IMR-90 (cell line): Measurements from ENCODE around the gene STON2. TPM values are rescaled to one million over a fixed set of nuclear protein-coding genes. Genes with fewer than 3 reads are reported as not detected.

Source experiments
- ATAC-seq: fragments of 200-7000 bp; cut with Tn5 transposase; 2 replicates; pipeline ENCODE4 v1.9.1; 2020; ENCODE audit warnings: low read depth, mild to moderate bottlenecking, moderate library complexity
- BruUV-seq: library from RNA; stranded (reverse); fragments of 400-500 nt; replicated peaks from 2 replicates; lab custom pipeline; 2021; lab: Mats Ljungman, UMichigan
- CTCF ChIA-PET: fragments of 300-600 bp; formaldehyde crosslinking; extraction: SDS; loops from one replicate; lab custom pipeline; 2021; ENCODE audit warnings: antibody characterized with exemption; lab: Yijun Ruan, JAX
- POLR2A ChIA-PET: fragments of 300-600 bp; sonication (Branson Sonifier 250); formaldehyde crosslinking; loops from one replicate; lab custom pipeline; 2022; ENCODE audit warnings: antibody characterized with exemption; ENCODE audit not compliant: unreplicated experiment; lab: Charles Lee
- DNase-seq: peaks from one replicate; pipeline ENCODE4 v3.0.0; 2013
- H2AFZ ChIP-seq: replicated peaks from 2 replicates; pipeline ENCODE3; 2013; ENCODE audit warnings: low read length, mild to moderate bottlenecking; ENCODE audit not compliant: poor library complexity
- H2AK5ac ChIP-seq: 2 replicates; pipeline ENCODE4 v1.6.1; 2013; ENCODE audit warnings: low read depth, low read length, inconsistent platforms
- H2AK9ac ChIP-seq: replicated peaks from 2 replicates; pipeline ENCODE3; 2013; ENCODE audit warnings: mild to moderate bottlenecking, low read depth, low read length, moderate library complexity; ENCODE audit not compliant: poor library complexity
- H2BK120ac ChIP-seq: 2 replicates; pipeline ENCODE4 v1.6.1; 2013; ENCODE audit warnings: low read depth, low read length, inconsistent platforms
- H2BK15ac ChIP-seq: 3 replicates; pipeline ENCODE4 v1.6.1; 2013; ENCODE audit warnings: low read depth, low read length, inconsistent platforms
- H2BK20ac ChIP-seq: 2 replicates; pipeline ENCODE4 v1.6.1; 2013; ENCODE audit warnings: low read depth, mild to moderate bottlenecking, inconsistent platforms, low read length, moderate library complexity
- H2BK5ac ChIP-seq: 2 replicates; pipeline ENCODE4 v1.6.1; 2013; ENCODE audit warnings: mild to moderate bottlenecking, low read depth, low read length, inconsistent platforms; ENCODE audit not compliant: poor library complexity, severe bottlenecking
- H3K14ac ChIP-seq: replicated peaks from 2 replicates; pipeline ENCODE4 v1.6.1; 2013; ENCODE audit warnings: low read depth, low read length, inconsistent platforms
- H3K18ac ChIP-seq: 2 replicates; pipeline ENCODE4 v1.6.1; 2013; ENCODE audit warnings: low read depth, low read length, control low read depth
- H3K23ac ChIP-seq: 2 replicates; pipeline ENCODE4 v1.6.1; 2013; ENCODE audit warnings: low read depth, low read length, inconsistent platforms
- H3K27ac ChIP-seq: 2 replicates; pipeline ENCODE4 v1.5.1; 2013; ENCODE audit warnings: mild to moderate bottlenecking, control low read depth, low read length; ENCODE audit not compliant: insufficient read depth
- H3K27me3 ChIP-seq: 2 replicates; pipeline ENCODE4 v1.6.1; 2013; ENCODE audit warnings: low read length; ENCODE audit not compliant: control insufficient read depth, insufficient read depth
- H3K36me3 ChIP-seq: 2 replicates; pipeline ENCODE4 v1.6.1; 2013; ENCODE audit warnings: low read length, mixed read lengths; ENCODE audit not compliant: control insufficient read depth, insufficient read depth
- H3K4ac ChIP-seq: 2 replicates; pipeline ENCODE4 v1.6.1; 2013; ENCODE audit warnings: low read depth, low read length, inconsistent platforms
- H3K4me1 ChIP-seq: 2 replicates; pipeline ENCODE4 v1.6.1; 2013; ENCODE audit warnings: low read length, mixed read lengths; ENCODE audit not compliant: control insufficient read depth, insufficient read depth
- H3K4me2 ChIP-seq: 2 replicates; pipeline ENCODE4 v1.6.1; 2013; ENCODE audit warnings: low read depth, mild to moderate bottlenecking, control low read depth, low read length, moderate library complexity
- H3K4me3 ChIP-seq: 2 replicates; pipeline ENCODE4 v1.5.1; 2013; ENCODE audit warnings: low read depth, mild to moderate bottlenecking, control low read depth, low read length, moderate library complexity; ENCODE audit not compliant: insufficient read depth
- H3K56ac ChIP-seq: 2 replicates; pipeline ENCODE4 v1.6.1; 2013; ENCODE audit warnings: low read length, inconsistent platforms; ENCODE audit not compliant: insufficient read depth; ENCODE audit errors: extremely low read depth
- H3K79me1 ChIP-seq, 2 experiments: 2 replicates each; pipeline ENCODE4 v1.6.1; 2013; ENCODE audit warnings: low read length in 2 of 2, inconsistent platforms in 1 of 2, low read depth in 1 of 2
- H3K9ac ChIP-seq: 2 replicates; pipeline ENCODE4 v1.6.1; 2013; ENCODE audit warnings: low read depth, low read length, control low read depth
- H3K9me1 ChIP-seq: 2 replicates; pipeline ENCODE4 v1.6.1; 2013; ENCODE audit warnings: low read length, inconsistent platforms; ENCODE audit not compliant: insufficient read depth
- H3K9me3 ChIP-seq: 2 replicates; pipeline ENCODE4 v1.6.1; 2013; ENCODE audit warnings: low read length; ENCODE audit not compliant: control insufficient read depth, insufficient read depth
- H4K20me1 ChIP-seq: 2 replicates; pipeline ENCODE4 v1.6.1; 2013; ENCODE audit warnings: low read length, inconsistent platforms; ENCODE audit not compliant: insufficient read depth
- H4K5ac ChIP-seq: 2 replicates; pipeline ENCODE4 v1.6.1; 2013; ENCODE audit warnings: mild to moderate bottlenecking, low read depth, low read length, control low read depth
- H4K8ac ChIP-seq, 2 experiments: 2 replicates each; pipeline ENCODE4 v1.6.1; 2013; ENCODE audit warnings: low read depth in 2 of 2, low read length in 2 of 2, control low read depth in 1 of 2, inconsistent platforms in 1 of 2
- H4K91ac ChIP-seq: 2 replicates; pipeline ENCODE4 v1.6.1; 2013; ENCODE audit warnings: low read depth, low read length, inconsistent platforms; ENCODE audit not compliant: insufficient read depth
- BHLHE40 ChIP-seq: fragments of 150-350 bp; IDR thresholded peaks from 2 replicates; pipeline ENCODE4 v1.6.1; 2016; ENCODE audit warnings: mild to moderate bottlenecking, low read depth, low read length
- CEBPB ChIP-seq: IDR thresholded peaks from 2 replicates; pipeline ENCODE4 v1.6.1; 2012; ENCODE audit warnings: low read depth, low read length, improper control_type of control experiment
- CHD1 ChIP-seq: IDR thresholded peaks from 2 replicates; pipeline ENCODE4 v1.6.1; 2012; ENCODE audit warnings: low read depth, low read length, improper control_type of control experiment
- ELK1 ChIP-seq: fragments of 150-350 bp; IDR thresholded peaks from 2 replicates; pipeline ENCODE4 v1.6.1; 2016; ENCODE audit warnings: low read depth, mild to moderate bottlenecking, low read length, moderate library complexity, borderline replicate concordance
- FOS ChIP-seq: fragments of 150-350 bp; IDR thresholded peaks from 2 replicates; pipeline ENCODE4 v1.6.1; 2016; ENCODE audit warnings: low read depth, low read length
- MAFK ChIP-seq: IDR thresholded peaks from 2 replicates; pipeline ENCODE4 v1.6.1; 2012; ENCODE audit warnings: low read depth, low read length, improper control_type of control experiment
- MXI1 ChIP-seq: IDR thresholded peaks from 2 replicates; pipeline ENCODE4 v1.6.1; 2012; ENCODE audit warnings: low read depth, mild to moderate bottlenecking, low read length, moderate library complexity, borderline replicate concordance
- NFE2L2 ChIP-seq: fragments of 150-350 bp; IDR thresholded peaks from 2 replicates; pipeline ENCODE4 v1.6.1; 2016; ENCODE audit warnings: low read depth, mild to moderate bottlenecking, low read length
- POLR2A ChIP-seq: IDR thresholded peaks from 2 replicates; pipeline ENCODE4 v1.6.1; 2012; ENCODE audit warnings: mild to moderate bottlenecking, low read depth, low read length
- RCOR1 ChIP-seq: IDR thresholded peaks from 2 replicates; pipeline ENCODE4 v1.6.1; 2012; ENCODE audit warnings: mild to moderate bottlenecking, low read length, improper control_type of control experiment; ENCODE audit not compliant: insufficient replicate concordance
- RFX5 ChIP-seq: IDR thresholded peaks from 2 replicates; pipeline ENCODE4 v1.8.0; 2012; ENCODE audit warnings: low read depth, mild to moderate bottlenecking, low read length, moderate library complexity
- SMC3 ChIP-seq: fragments of 150-350 bp; IDR thresholded peaks from 2 replicates; pipeline ENCODE4 v1.6.1; 2016; ENCODE audit warnings: low read depth, mild to moderate bottlenecking, antibody characterized with exemption, low read length, moderate library complexity
- WGBS, 2 experiments: methylation state at CpG; one replicate each; pipeline versions ENCODE4 v1.1.5 to v1.1.7; 2013; ENCODE audit warnings: missing lambda C conversion rate in 2 of 2; ENCODE audit not compliant: insufficient read length in 1 of 2; ENCODE audit errors: extremely low coverage in 2 of 2; 5-methylcytosine and 5-hydroxymethylcytosine counted together
- dilution Hi-C: fragments of 300-500 bp; cut with HindIII; formaldehyde crosslinking; loops from one replicate; pipeline ENCODE4 v1.14.3; 2018; ENCODE audit warnings: low sequenced_read_pairs; ENCODE audit not compliant: unreplicated experiment
- in situ Hi-C: fragments of 300-500 bp; cut with MboI; formaldehyde crosslinking; loops from 3 replicates; pipeline ENCODE4 v1.14.3; 2019; ENCODE audit warnings: low sequenced_read_pairs, inconsistent platforms, mixed read lengths
- intact Hi-C: fragments of 100-400 bp; cut with micrococcal nuclease; formaldehyde crosslinking; loops from 2 replicates; pipeline ENCODE4 v1.10.0; 2022
- polyA plus RNA-seq, 3 experiments: library from polyadenylated mRNA; depleted of rRNA; stranded (reverse); fragments of >200 nt; gene quantifications; 2 replicates each; pipeline ENCODE4 v1.2.3, GENCODE V29; 2012; ENCODE audit warnings: low replicate concordance in 1 of 3
- total RNA-seq: library from RNA; depleted of rRNA; stranded (reverse); fragments of >200 nt; gene quantifications from 2 replicates; pipeline ENCODE4 v1.2.3, GENCODE V29; 2012
- TF ChIP-seq, protein P1 (sequence below): conservative IDR thresholded peaks from 2 replicates; pipeline ENCODE4 v1.5.1; 2012; ENCODE audit warnings: mild to moderate bottlenecking, low read depth, low read length, improper control_type of control experiment

STON2 gene
- total and polyA plus RNA-seq, 2 of the 4 experiments (the other 2 are of a cell fraction), result not detected

DNA sequence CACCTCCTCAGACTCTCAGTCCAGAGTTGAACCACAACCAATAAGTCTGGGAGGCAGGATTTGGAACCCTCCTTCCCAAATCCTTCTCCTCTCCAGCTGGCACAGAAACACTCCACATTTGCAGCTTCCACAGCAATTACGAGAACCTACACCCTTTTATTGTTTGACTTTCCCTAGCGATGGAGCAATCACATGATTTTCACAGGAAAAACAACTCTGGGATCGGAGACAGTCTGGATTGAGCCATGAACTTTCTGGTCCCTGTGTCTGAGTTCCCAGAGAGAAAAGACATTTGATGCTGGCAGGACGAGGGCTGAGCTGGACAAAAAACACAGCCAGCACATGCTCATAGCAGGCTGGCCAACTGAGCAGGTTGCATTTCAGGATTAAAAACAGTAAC is 49.0 kb upstream of the STON2 start:
- Histone ChIP-seq H3K18ac (no peak overlapping the region), H3K79me1 (no peaks in the 10 kb centered on the region), H3K23ac (no peak overlapping the region), H2BK15ac (no peak overlapping the region), H3K36me3 (no peaks in the 10 kb centered on the region), H4K5ac (no peak overlapping the region), H3K4me3 (no peak overlapping the region), H2BK20ac (no peak overlapping the region), H3K14ac (no peak overlapping the region), H3K9me1 (no peaks in the 10 kb centered on the region), H3K56ac (no peak overlapping the region), H3K27ac (no peak overlapping the region), H2BK5ac (no peak overlapping the region), H3K4me1 (no peaks in the 10 kb centered on the region), H4K91ac (no peak overlapping the region), H3K9ac (no peak overlapping the region), H3K4ac (no peak overlapping the region), H2BK120ac (no peak overlapping the region), H3K27me3 (peaks cover 12% of the 10 kb centered on the region), H2AFZ (peak overlapping the region; percentile 8), H4K8ac (no peak overlapping the region), H2AK9ac (no peak overlapping the region), H3K9me3 (no peaks in the 10 kb centered on the region), H4K20me1 (no peaks in the 10 kb centered on the region), H2AK5ac (no peak overlapping the region), H3K4me2 (no peak overlapping the region; the same call in 1 of the 2 replicates)
- intact Hi-C loops, result no loop called here
- ChIA-PET POLR2A (no interaction called here), CTCF (no interaction called here)
- TF ChIP-seq CEBPB (no peak), SMC3 (no peak), MXI1 (no peak), NFE2L2 (no peak), MAFK (no peak), ELK1 (no peak), RCOR1 (no peak), RFX5 (no peak), POLR2A (no peak), BHLHE40 (no peak), CHD1 (no peak), FOS (no peak)
- TF ChIP-seq, protein P1, sequence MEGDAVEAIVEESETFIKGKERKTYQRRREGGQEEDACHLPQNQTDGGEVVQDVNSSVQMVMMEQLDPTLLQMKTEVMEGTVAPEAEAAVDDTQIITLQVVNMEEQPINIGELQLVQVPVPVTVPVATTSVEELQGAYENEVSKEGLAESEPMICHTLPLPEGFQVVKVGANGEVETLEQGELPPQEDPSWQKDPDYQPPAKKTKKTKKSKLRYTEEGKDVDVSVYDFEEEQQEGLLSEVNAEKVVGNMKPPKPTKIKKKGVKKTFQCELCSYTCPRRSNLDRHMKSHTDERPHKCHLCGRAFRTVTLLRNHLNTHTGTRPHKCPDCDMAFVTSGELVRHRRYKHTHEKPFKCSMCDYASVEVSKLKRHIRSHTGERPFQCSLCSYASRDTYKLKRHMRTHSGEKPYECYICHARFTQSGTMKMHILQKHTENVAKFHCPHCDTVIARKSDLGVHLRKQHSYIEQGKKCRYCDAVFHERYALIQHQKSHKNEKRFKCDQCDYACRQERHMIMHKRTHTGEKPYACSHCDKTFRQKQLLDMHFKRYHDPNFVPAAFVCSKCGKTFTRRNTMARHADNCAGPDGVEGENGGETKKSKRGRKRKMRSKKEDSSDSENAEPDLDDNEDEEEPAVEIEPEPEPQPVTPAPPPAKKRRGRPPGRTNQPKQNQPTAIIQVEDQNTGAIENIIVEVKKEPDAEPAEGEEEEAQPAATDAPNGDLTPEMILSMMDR, result no peak
- in situ Hi-C loops, result no loop called here
- BruUV-seq, result no TSS peak
- WGBS, 2 experiments, result 7% methylated on average over 2 of the region's 4 CpGs; no CpG with 5 or more reads in 1 of the 2 experiments
- no peak for ATAC-seq
- no peak for DNase-seq
- dilution Hi-C loops, result no loop called here
